Measurements from ENCODE around the gene CTTN.
"Not testable (repeated sequence)": the region's sequence is repeated elsewhere in the genome, so short reads cannot be mapped to it uniquely, and the experiment has no call there.

Gene CTTN

GRCh38 chr11:70429428-70429705 lies 31.0 kb downstream of the CTTN start:
- DNase-seq (ENCODE audit: low read depth): no peak

- DNase-seq (ENCODE audit: low read depth): no peak
These were observed 31.6 kb downstream of the CTTN start for GRCh38 chr11:70429724-70430521.

- no peak for DNase-seq (ENCODE audit: low read depth)
These were observed 32.6 kb downstream of the CTTN start for GRCh38 chr11:70430671-70431574.

GRCh38 chr11:70431611-70432010 lies 33.3 kb downstream of the CTTN start:
- DNase-seq (ENCODE audit: low read depth): no peak

- no peak for DNase-seq (ENCODE audit: low read depth)
These were observed 33.7 kb downstream of the CTTN start for GRCh38 chr11:70432065-70432464.

GRCh38 chr11:70432580-70432979 lies 34.3 kb downstream of the CTTN start:
- DNase-seq (ENCODE audit: low read depth): no peak

DNA sequence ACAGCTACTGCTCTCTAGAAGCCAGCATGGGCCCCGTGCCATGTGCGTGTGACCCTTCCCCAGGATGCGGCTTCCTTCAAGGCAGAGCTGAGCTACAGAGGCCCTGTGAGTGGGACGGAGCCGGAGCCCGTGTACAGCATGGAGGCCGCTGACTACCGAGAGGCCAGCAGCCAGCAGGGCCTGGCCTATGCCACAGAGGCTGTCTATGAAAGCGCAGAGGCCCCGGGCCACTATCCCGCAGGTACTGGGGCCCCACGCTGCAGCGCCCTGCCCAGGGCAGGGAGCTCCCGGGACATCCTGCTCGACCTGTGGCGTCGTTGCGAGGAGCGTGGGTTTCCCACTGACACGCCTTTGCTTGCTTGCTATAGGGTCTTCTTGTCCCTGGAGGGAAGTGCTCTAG lies 34.7 kb downstream of the CTTN start:
- no peak for DNase-seq (ENCODE audit: low read depth)

DNA sequence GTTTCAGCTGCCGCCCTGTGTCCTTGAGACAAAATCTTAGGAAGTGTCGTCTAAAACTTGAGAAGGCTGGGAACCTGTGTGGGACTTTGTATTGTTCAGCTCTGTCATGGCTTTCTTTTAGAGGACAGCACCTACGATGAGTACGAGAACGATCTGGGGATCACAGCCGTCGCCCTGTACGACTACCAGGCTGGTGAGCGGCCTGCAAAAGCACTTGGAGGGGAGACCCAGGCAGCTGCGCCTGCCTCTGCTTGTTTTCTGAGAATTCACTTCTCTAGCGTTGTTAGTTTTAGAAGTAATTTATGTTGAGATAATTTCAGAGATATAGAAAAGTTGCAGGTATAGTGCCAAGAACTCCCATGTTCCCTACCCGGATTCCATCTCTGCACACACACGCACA lies 35.2 kb downstream of the CTTN start:
- DNase-seq (ENCODE audit: low read depth): no peak

- no peak for DNase-seq (ENCODE audit: low read depth)
These were observed 35.9 kb downstream of the CTTN start for GRCh38 chr11:70433966-70434812.

DNA sequence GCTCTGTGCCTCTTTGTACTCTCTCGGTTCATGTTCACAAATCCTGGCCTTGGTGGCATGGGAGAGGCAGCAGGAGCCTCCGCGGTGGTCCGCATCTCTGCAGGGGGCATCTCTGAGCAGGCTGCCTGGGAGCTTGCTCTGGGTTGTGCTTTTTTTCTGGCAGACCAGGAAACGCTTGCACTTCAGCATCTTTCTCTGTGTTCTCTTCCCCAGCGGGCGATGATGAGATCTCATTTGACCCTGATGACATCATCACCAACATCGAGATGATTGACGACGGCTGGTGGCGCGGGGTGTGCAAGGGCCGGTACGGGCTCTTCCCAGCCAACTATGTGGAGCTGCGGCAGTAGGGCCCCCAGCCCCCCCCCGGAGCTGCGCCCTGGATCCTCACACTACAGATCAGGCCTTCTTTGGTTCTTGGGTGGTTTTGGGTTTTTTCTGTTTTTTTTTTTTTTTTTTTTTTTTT lies 36.5 kb downstream of the CTTN start:
- no peak for DNase-seq (ENCODE audit: low read depth)

- no peak for DNase-seq (ENCODE audit: low read depth)
These were observed 37.0 kb downstream of the CTTN start for GRCh38 chr11:70435361-70435760.

GRCh38 chr11:70435765-70436500 lies 37.6 kb downstream of the CTTN start:
- no peak for DNase-seq (ENCODE audit: low read depth)

DNA sequence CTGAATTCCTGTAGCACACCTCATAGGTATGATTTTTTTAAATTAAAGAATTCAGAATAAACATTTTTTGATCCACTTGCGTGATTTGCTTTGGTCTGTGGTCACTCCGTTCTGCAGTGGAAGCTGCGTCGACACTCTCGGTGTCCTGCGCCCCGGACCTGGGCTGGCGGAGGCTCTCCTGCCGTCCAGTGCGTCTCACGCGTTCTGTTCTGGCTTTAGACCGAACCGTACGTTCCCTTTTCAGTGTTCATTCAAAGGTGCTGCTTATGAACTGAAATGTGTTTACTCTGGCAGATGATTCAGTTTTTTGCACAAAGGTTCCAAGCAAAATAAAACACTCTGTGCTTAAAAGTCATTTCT lies 38.2 kb downstream of the CTTN start:
- no peak for DNase-seq (ENCODE audit: low read depth)

DNA sequence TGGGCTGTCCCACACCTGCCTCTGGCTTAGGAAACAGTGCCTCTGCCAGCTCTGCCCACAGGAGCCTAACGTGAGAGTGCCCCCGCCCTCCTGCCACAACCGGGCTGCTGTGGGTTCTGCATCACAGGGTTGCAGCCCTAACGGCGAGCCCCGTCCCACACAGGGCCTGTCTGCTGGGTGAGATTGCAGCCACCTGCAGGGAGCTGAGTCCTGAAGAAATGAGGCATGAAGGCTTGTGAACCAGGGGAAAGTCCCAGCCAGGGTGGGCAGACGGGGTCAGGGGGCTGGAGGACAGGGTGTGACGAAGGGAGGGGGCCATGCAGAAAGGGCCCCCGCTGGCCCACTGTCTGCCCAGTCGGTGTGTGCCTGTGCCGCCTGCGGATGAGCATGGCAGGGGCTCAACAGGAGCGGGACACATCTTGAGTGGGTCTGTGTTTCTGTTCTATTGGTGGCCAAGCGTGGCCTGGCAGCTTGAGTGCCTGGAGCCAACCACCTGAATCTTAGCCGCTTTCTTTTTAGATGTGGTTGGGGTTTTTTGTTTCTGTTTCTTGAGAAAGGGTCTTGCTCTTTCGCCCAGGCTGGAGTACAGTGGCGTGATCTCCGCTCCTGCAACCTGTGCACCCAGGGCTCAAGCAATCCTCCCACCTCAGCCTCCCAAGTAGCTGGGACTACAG lies 38.9 kb downstream of the CTTN start:
- DNase-seq (ENCODE audit: low read depth): no peak

DNA sequence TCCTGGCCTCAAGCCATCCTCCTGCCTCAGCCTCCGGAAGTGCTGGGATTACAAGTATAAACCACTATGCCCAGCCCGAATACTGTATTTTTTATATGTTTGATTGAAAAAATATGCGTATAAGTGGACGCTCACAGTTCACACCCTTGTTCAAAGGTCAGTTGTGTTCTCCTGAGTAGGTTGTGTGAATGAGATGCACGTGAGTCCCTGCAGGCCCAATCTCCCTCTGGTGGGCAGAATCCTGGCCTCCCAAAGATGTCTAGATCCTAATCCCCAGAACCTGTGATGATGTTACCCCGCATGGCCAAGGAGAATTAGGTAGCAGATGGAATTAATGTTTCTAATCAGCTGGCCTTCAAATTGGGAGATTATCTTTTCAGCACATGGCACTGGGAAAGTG lies 41.9 kb downstream of the CTTN start:
- DNase-seq (ENCODE audit: low read depth): no peak

DNA sequence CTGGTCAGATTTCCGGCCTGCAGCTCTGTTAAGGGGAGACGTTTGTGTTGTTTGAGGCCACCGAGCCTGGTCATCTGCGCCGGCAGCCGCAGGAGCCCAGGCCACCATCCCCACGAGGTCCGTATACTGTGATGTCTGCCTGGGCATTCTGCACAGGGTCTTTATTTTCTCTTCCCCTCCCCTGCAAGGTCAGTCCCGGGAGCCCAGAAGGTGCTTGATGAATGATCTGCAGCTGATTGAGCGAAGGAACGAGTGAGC lies 45.4 kb downstream of the CTTN start:
- DNase-seq (ENCODE audit: low read depth): no peak

- no peak for DNase-seq (ENCODE audit: low read depth)
These were observed 46.8 kb downstream of the CTTN start for GRCh38 chr11:70445091-70445490.

- no peak for DNase-seq (ENCODE audit: low read depth)
These were observed 47.3 kb downstream of the CTTN start for GRCh38 chr11:70445605-70446004.

DNA sequence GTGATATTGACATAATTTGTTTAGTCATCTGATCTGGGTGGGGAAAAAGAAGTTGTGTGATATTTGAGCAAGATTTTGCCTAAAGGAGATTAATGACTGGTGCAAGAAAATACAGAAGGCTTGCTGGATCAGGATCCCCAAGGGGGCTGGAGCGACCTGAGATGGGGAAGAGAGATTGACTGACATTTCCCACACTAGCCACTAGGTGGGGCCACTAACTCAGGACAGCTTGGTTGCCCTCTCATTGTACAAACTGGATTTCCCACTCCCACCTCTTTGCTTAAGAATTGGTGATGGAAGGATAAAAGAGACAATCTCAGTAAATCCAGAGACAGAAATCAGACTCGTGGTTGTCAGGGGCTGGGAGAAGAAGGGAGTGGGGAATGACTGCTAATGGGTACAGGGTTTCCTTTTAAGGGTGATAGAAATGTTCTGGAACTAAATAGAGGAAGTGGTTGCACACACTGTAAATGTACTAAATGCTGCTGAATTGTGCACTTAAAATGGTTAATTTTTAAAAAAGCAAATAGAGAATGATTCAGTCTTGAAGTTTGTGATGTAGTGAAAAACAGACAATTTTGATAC lies 50.7 kb downstream of the CTTN start:
- no peak for DNase-seq (ENCODE audit: low read depth)

DNA sequence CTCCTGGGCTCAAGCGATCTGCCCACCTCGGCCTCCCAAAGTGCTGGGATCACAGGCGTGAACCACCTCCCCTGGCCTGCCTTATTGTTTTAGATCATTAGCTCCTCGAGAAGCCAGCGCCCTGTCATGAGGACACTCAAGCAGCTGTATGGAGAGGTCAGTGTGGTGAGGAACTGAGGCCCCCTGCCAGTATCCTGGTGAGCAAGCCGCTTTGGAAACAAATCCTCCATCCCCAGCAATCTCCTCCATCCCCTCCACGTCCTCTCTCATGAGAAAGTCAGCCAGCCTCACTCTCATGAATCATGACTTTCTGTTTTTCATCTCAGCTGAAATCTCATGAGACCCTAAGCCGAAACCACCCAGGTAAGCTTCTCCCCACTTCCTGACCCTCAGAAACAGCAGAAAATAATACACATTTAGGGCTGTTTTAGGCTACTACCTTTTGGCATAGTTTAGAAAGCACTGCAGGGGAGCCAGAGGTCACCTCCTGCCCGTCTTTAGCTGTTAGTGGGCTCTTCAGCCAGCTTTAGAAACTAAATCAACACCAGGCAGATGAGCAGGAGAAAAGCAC lies 56.0 kb downstream of the CTTN start:
- no peak for DNase-seq (ENCODE audit: low read depth)

GRCh38 chr11:70454811-70455210 lies 56.5 kb downstream of the CTTN start:
- DNase-seq (ENCODE audit: low read depth): not testable (repeated sequence)

Data from activated T-cell treated with anti-CD3 and anti-CD28 coated beads for 24 hours (primary cell).